Right cardiac atrium (tissue), 5 donors: ENCODE measurements around the gene DLST. TPM values are rescaled to one million over a fixed set of nuclear protein-coding genes. Genes with fewer than 3 reads are reported as not detected.

ENCODE experiments used
- ATAC-seq, 2 donors: fragments of 200-7000 bp; cut with Tn5 transposase; one replicate each; pipeline versions ENCODE4 v1.8.0 to v1.9.1; 2020; ENCODE audit warnings: moderate library complexity in 2 of 2, mild to moderate bottlenecking in 1 of 2
- DNase-seq, 3 donors: peaks; one replicate each; pipeline ENCODE4 v3.0.0-alpha.2; 2020
- H3K27ac ChIP-seq: one replicate; pipeline ENCODE4 v1.5.1; 2013; ENCODE audit warnings: mild to moderate bottlenecking, low read length, control low read depth, moderate library complexity
- H3K27me3 ChIP-seq: one replicate; pipeline ENCODE4 v1.6.1; 2013; ENCODE audit not compliant: control insufficient read depth, insufficient read depth
- H3K4me1 ChIP-seq: one replicate; pipeline ENCODE4 v1.6.1; 2013; ENCODE audit warnings: low read length; ENCODE audit not compliant: control insufficient read depth, insufficient read depth
- H3K4me3 ChIP-seq: one replicate; pipeline ENCODE4 v1.5.1; 2013; ENCODE audit warnings: low read length, control low read depth
- H3K9me3 ChIP-seq: one replicate; pipeline ENCODE4 v1.6.1; 2013; ENCODE audit warnings: low read length; ENCODE audit not compliant: control insufficient read depth
- WGBS: extraction: QIAGEN DNeasy Blood & Tissue Kit; methylation state at CpG from one replicate; pipeline ENCODE4 v1.1.7; 2013; 5-methylcytosine and 5-hydroxymethylcytosine counted together
- intact Hi-C, 4 donors: fragments of 100-400 bp; cut with DNase I; formaldehyde crosslinking; loops; one replicate each; pipeline versions ENCODE4 v1.11.0 to v1.14.0; 2022 to 2023
- long read RNA-seq, 4 donors: library from polyadenylated mRNA; unstranded; transcript quantifications; one replicate each; pipeline ENCODE4 v2.0.0, GENCODE V29; 2020 to 2021
- polyA plus RNA-seq: library from polyadenylated mRNA; stranded (reverse); fragments of 200-250 nt; gene quantifications from one replicate; pipeline ENCODE4 v1.2.3, GENCODE V29; 2013
- total RNA-seq, 4 donors: library from RNA; stranded (reverse); fragmentation: NEBNext Ultra II Directional; extraction: Animal tissue kit (Norgen Biotek cat#: 25700); gene quantifications; one replicate each; pipeline ENCODE4 v1.2.1, GENCODE V29; 2021
- donor health status: healthy with polysubstance abuse.
- donor health status: DM: no; HTN: yes; CAD: no.
- donor health status: DM: no; HTN: no; CAD: no.
- donor health status: DM: no; HTN: yes; CAD: no; lungs with severe emphysema.
- donor health status: DM: yes; HTN: yes; CAD: no.

DLST gene
- total RNA-seq = 100 to 1,000 TPM; 121 to 148 (median 144) TPM
- 87.6 TPM for polyA plus RNA-seq
- long read RNA-seq, donor 1, transcript DLST-202 (15 exons, 2,838 nt) = major isoform, 8 of 9 reads
- long read RNA-seq, donor 1, partial matches to known transcripts = 0 of 9 reads
- long read RNA-seq, donor 1, other reads (novel, unspliced or antisense) = 1 of 9 reads
- long read RNA-seq, donor 2, partial matches to known transcripts = 1 of 5 reads
- long read RNA-seq, donor 2, other reads (novel, unspliced or antisense) = 0 of 5 reads
- long read RNA-seq, donor 3, transcript DLST-202 (15 exons, 2,838 nt) = major isoform, 8 of 11 reads
- long read RNA-seq, donor 3, partial matches to known transcripts = 2 of 11 reads
- long read RNA-seq, donor 3, other reads (novel, unspliced or antisense) = 1 of 11 reads
- long read RNA-seq, donor 4, partial matches to known transcripts = 0 of 3 reads
- long read RNA-seq, donor 4, other reads (novel, unspliced or antisense) = 2 of 3 reads

- peak; percentile 86 to 95 (median 95) for DNase-seq
- H3K4me1 ChIP-seq = peaks cover 17% of the 10 kb centered on the region
- ATAC-seq = peak; percentile 99
- H3K27me3 ChIP-seq = no peaks in the 10 kb centered on the region
- peak within 1 kb of the TSS; percentile 79 for H3K4me3 ChIP-seq
- WGBS = under 1% methylated on average over 53 of the region's 53 CpGs
- no peaks in the 10 kb centered on the region for H3K9me3 ChIP-seq
- H3K27ac ChIP-seq = peak within 1 kb of the TSS; percentile 97
- intact Hi-C loops = no loop called here
These were observed at the start of gene DLST for GRCh38 chr14:74881431-74882102. Gene DLST, plus strand, starts transcription at chr14:74881916. Its CDS starts 38 bp downstream, at chr14:74881954.

GRCh38 chr14:74832849-74833248 lies 48.9 kb upstream of the DLST start:
- ATAC-seq (no peak), DNase-seq (no peak)
- Histone ChIP-seq H3K4me1 (peaks cover 3% of the 10 kb centered on the region), H3K4me3 (no peak overlapping the region), H3K9me3 (no peaks in the 10 kb centered on the region), H3K27me3 (no peaks in the 10 kb centered on the region), H3K27ac (no peak overlapping the region)
- 98% methylated on average over 4 of the region's 4 CpGs for WGBS
- intact Hi-C loops = no loop called here

GRCh38 chr14:74834692-74835392 lies 46.9 kb upstream of the DLST start:
- DNase-seq (no peak), ATAC-seq (no peak)
- intact Hi-C loops = no loop called here
- Histone ChIP-seq H3K4me3 (no peak overlapping the region), H3K9me3 (no peaks in the 10 kb centered on the region), H3K27ac (no peak overlapping the region), H3K27me3 (no peaks in the 10 kb centered on the region), H3K4me1 (no peaks in the 10 kb centered on the region)
- 91% methylated on average over 5 of the region's 5 CpGs for WGBS

DNA sequence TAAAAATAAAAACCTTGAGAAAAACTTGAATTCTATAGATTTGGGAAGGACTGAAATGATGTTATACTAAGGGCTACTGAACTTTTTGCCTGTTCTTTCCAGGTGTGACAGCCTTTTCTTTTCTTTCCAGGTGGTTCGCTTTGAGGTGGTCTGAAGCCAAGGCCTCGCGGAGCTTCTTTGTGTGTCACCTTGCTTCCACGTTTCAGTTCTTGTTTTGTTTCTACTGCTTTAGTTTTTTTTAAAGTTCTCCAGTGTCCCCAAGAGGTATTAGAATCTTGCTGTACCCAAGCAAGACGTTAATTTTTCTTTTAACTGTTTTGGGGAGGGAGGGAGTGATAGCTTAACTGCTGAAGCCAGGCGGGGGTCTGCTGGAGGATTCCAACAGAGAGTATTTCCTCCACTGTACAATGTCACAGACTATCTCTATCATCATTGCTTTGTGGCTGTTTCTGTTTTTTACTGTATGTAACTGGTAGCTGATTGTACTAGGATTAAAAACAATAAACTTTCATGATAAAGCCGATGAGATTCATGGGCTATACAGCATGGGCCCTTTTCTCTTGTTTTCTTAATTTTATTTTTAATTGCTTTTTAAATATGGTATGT lies 46.0 kb upstream of the DLST start:
- H3K4me1 ChIP-seq = no peaks in the 10 kb centered on the region
- H3K27ac ChIP-seq = no peak overlapping the region
- 80% methylated on average over 7 of the region's 7 CpGs for WGBS

GRCh38 chr14:74836251-74836960 lies 45.3 kb upstream of the DLST start:
- intact Hi-C loops = no loop called here
- 66% methylated on average over 1 of the region's 1 CpG for WGBS
- H3K4me3 ChIP-seq = no peak overlapping the region
- DNase-seq = no peak
- ATAC-seq = no peak
- no peak overlapping the region for H3K27ac ChIP-seq
- H3K27me3 ChIP-seq = no peaks in the 10 kb centered on the region
- no peaks in the 10 kb centered on the region for H3K4me1 ChIP-seq
- no peaks in the 10 kb centered on the region for H3K9me3 ChIP-seq

More for the DNA sequence above, 46.0 kb upstream of the DLST start:
- Histone ChIP-seq H3K9me3 (no peaks in the 10 kb centered on the region), H3K27me3 (no peaks in the 10 kb centered on the region), H3K4me3 (no peak overlapping the region)
- intact Hi-C loops = no loop called here
- no peak for ATAC-seq
- DNase-seq = no peak

DNA sequence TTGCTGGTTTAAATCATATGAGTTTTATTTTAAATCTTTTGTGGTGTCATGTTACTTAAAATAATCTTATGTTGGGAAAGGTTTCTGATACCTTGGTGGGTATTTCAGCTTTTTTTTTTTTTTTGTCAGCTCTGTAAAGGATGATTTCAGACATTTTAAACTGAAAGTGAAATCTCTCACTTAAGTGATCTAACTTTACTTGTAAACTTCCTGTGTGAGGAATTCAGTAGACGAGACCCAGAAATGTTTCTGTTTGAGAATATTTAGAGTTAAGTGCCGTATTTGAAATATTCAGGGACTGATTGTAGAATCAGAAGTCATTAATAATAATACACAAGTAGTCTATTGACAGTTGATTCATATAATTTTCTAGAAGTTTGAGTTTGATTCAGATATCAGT lies 43.5 kb upstream of the DLST start:
- ATAC-seq = no peak
- WGBS = 29% methylated on average over 2 of the region's 2 CpGs
- no peak overlapping the region for H3K4me3 ChIP-seq

GRCh38 chr14:74840603-74841030 lies 41.1 kb upstream of the DLST start:
- H3K9me3 ChIP-seq = no peaks in the 10 kb centered on the region
- no peak overlapping the region for H3K4me3 ChIP-seq
- H3K27ac ChIP-seq = no peak overlapping the region
- no peak for ATAC-seq
- no peaks in the 10 kb centered on the region for H3K27me3 ChIP-seq
- intact Hi-C loops = no loop called here
- no peaks in the 10 kb centered on the region for H3K4me1 ChIP-seq
- WGBS = 83% methylated on average over 5 of the region's 5 CpGs
- DNase-seq = no peak

More for the DNA sequence above, 43.5 kb upstream of the DLST start:
- no peak for DNase-seq
- Histone ChIP-seq H3K9me3 (no peaks in the 10 kb centered on the region), H3K27me3 (no peaks in the 10 kb centered on the region), H3K4me1 (no peaks in the 10 kb centered on the region), H3K27ac (no peak overlapping the region)
- intact Hi-C loops = no loop called here

- no peaks in the 10 kb centered on the region for H3K4me1 ChIP-seq
- no peak overlapping the region for H3K27ac ChIP-seq
- 90% methylated on average over 4 of the region's 4 CpGs for WGBS
- intact Hi-C loops = no loop called here
- ATAC-seq (no peak), DNase-seq (no peak)
- H3K27me3 ChIP-seq = no peaks in the 10 kb centered on the region
- H3K9me3 ChIP-seq = no peaks in the 10 kb centered on the region
- H3K4me3 ChIP-seq = no peak overlapping the region
These were observed 40.2 kb upstream of the DLST start for GRCh38 chr14:74841230-74842207.

DNA sequence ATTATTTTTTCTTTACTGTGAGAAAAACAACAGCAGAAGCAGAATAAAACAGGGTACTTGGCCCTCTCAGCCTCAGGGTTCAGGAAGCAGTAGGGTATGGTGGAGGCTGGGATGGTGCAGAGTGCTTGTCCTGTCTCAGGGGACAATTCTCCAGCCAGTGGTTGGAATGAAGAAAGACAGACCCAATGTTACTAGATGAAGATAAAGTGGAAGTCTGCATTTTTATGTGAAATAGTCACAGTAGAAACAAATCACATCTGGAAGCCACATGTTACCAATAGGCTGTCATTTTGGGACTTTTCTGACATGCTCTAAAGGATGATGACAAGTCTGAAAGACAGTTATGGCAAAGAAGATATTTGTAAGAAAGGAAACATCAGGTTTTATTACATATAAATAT lies 38.1 kb upstream of the DLST start:
- Histone ChIP-seq H3K27me3 (no peaks in the 10 kb centered on the region), H3K27ac (no peak overlapping the region), H3K4me3 (no peak overlapping the region), H3K4me1 (no peaks in the 10 kb centered on the region), H3K9me3 (no peaks in the 10 kb centered on the region)
- ATAC-seq = peak; percentile 67 to 87
- DNase-seq = no peak
- intact Hi-C loops = no loop called here
